A549 (cell line): ENCODE measurements around the gene STT3B. TPM values are rescaled to one million over a fixed set of nuclear protein-coding genes. Genes with fewer than 3 reads are reported as not detected.

Experiments
- ATAC-seq, 2 experiments: fragments of 200-7000 bp in 1 of 2; fragments of >200 bp in 1 of 2; cut with Nextera tagmentation in 1 of 2; cut with Tn5 transposase in 1 of 2; 3 replicates each; pipeline versions ENCODE4 v1.8.0 to v1.9.1; 2018 to 2020; ENCODE audit warnings: mild to moderate bottlenecking in 1 of 2, moderate library complexity in 1 of 2
- CTCF ChIA-PET: fragments of 300-600 bp; sonication (Branson Sonifier 250); formaldehyde crosslinking; extraction: SDS; loops from one replicate; lab custom pipeline; 2021; ENCODE audit warnings: antibody characterized with exemption, inconsistent platforms; lab: Yijun Ruan, JAX
- POLR2A ChIA-PET: fragments of 350-600 bp; formaldehyde crosslinking; extraction: SDS; loops from one replicate; lab custom pipeline; 2021; ENCODE audit warnings: antibody characterized with exemption, inconsistent platforms; lab: Yijun Ruan, JAX
- DNase-seq, 2 experiments: peaks; one replicate each; pipeline versions ENCODE4 v3.0.0 to v3.0.0-alpha.2; 2011 to 2016; ENCODE audit warnings: low read depth in 1 of 2, low spot score in 1 of 2
- FAIRE-seq: peaks from 2 replicates; lab custom pipeline; 2011; peaks lifted over from hg19 to GRCh38; lab: Jason Lieb, UNC
- H3K27ac ChIP-seq, 2 experiments: fragments of >200 bp; sonication (Bioruptor Twin); formaldehyde crosslinking; 3 replicates each; pipeline ENCODE4 v1.5.1; 2016 to 2017
- H3K4me1 ChIP-seq: fragments of >200 bp; sonication (Bioruptor Twin); formaldehyde crosslinking; 3 replicates; pipeline ENCODE4 v1.6.1; 2016
- H3K4me2 ChIP-seq: fragments of >200 bp; sonication (Bioruptor Twin); formaldehyde crosslinking; 3 replicates; pipeline ENCODE4 v1.6.1; 2016
- H3K4me3 ChIP-seq: fragments of >200 bp; sonication (Bioruptor Twin); formaldehyde crosslinking; 3 replicates; pipeline ENCODE4 v1.5.1; 2016
- H3K9me3 ChIP-seq: fragments of >200 bp; sonication (Bioruptor Twin); formaldehyde crosslinking; 3 replicates; pipeline ENCODE4 v1.6.1; 2016
- BHLHE40 ChIP-seq: IDR thresholded peaks from 2 replicates; pipeline ENCODE4 v1.6.1; 2012; ENCODE audit warnings: low read depth, low read length, inconsistent platforms
- CHD2 ChIP-seq: fragments of 150-350 bp; IDR thresholded peaks from 2 replicates; pipeline ENCODE4 v1.6.1; 2014; ENCODE audit warnings: low read length; ENCODE audit not compliant: partially characterized antibody
- CHD4 ChIP-seq: fragments of 200-600 bp; sonication (generic); IDR thresholded peaks from 2 replicates; pipeline ENCODE4 v1.6.1; 2016; ENCODE audit warnings: antibody characterized with exemption, mild to moderate bottlenecking, borderline replicate concordance
- EHMT2 ChIP-seq: fragments of 200-600 bp; sonication (generic); IDR thresholded peaks from 2 replicates; pipeline ENCODE4 v1.6.1; 2016; ENCODE audit warnings: antibody characterized with exemption, low read depth, mild to moderate bottlenecking, moderate library complexity
- ESRRA ChIP-seq: fragments of 150-350 bp; IDR thresholded peaks from 2 replicates; pipeline ENCODE4 v1.6.1; 2014; ENCODE audit warnings: mild to moderate bottlenecking, low read length, borderline replicate concordance
- FOSL2 ChIP-seq, 2 experiments: fragments of 450-650 bp in 1 of 2; fragments of >200 bp in 1 of 2; sonication (Bioruptor Twin) in 1 of 2; formaldehyde crosslinking; IDR thresholded peaks; 2 replicates each; pipeline versions ENCODE4 v1.5.0 to v1.6.1; 2016 to 2020; ENCODE audit warnings: mild to moderate bottlenecking in 1 of 2, moderate library complexity in 1 of 2
- GATA3 ChIP-seq: IDR thresholded peaks from 2 replicates; pipeline ENCODE4 v1.6.1; 2012; ENCODE audit warnings: borderline replicate concordance
- HDAC2 ChIP-seq: fragments of 200-600 bp; sonication (generic); IDR thresholded peaks from 2 replicates; pipeline ENCODE4 v1.6.1; 2016
- HOXA7 ChIP-seq: fragments of 250-450 bp; sonication (Bioruptor Pico); IDR thresholded peaks from 2 replicates; pipeline ENCODE4 v1.5.0; 2020; ENCODE audit warnings: mild to moderate bottlenecking, moderate library complexity
- HOXB13 ChIP-seq: fragments of 250-450 bp; sonication (Bioruptor Pico); IDR thresholded peaks from 2 replicates; pipeline ENCODE4 v1.5.0; 2020; ENCODE audit warnings: low read depth, mild to moderate bottlenecking, moderate library complexity
- HOXB5 ChIP-seq: fragments of 250-450 bp; sonication (Bioruptor Pico); IDR thresholded peaks from 2 replicates; pipeline ENCODE4 v1.5.0; 2020; ENCODE audit warnings: mild to moderate bottlenecking, moderate library complexity
- JUN ChIP-seq, 2 experiments: fragments of >200 bp; sonication (Bioruptor Twin); formaldehyde crosslinking; IDR thresholded peaks; 2 replicates in 1 of 2; 3 replicates in 1 of 2; pipeline ENCODE4 v1.6.1; 2016 to 2017
- JUNB ChIP-seq: fragments of >200 bp; sonication (Bioruptor Twin); formaldehyde crosslinking; IDR thresholded peaks from 2 replicates; pipeline ENCODE4 v1.6.1; 2016
- KDM1A ChIP-seq: fragments of 200-600 bp; sonication (generic); IDR thresholded peaks from 2 replicates; pipeline ENCODE4 v1.6.1; 2016; ENCODE audit warnings: low read depth, mild to moderate bottlenecking
- KDM5A ChIP-seq: fragments of 200-600 bp; sonication (generic); IDR thresholded peaks from 2 replicates; pipeline ENCODE4 v1.6.1; 2016; ENCODE audit warnings: antibody characterized with exemption, mild to moderate bottlenecking
- MAX ChIP-seq: IDR thresholded peaks from 2 replicates; pipeline ENCODE4 v1.6.1; 2012
- MYC ChIP-seq: IDR thresholded peaks from 2 replicates; pipeline ENCODE4 v1.6.1; 2012; ENCODE audit warnings: mild to moderate bottlenecking, inconsistent platforms, low read length, improper control_type of control experiment, borderline replicate concordance
- NFE2L2 ChIP-seq: fragments of 150-350 bp; conservative IDR thresholded peaks from 2 replicates; pipeline ENCODE4 v1.6.1; 2014; ENCODE audit warnings: low read length
- PHF8 ChIP-seq: fragments of 200-600 bp; sonication (generic); IDR thresholded peaks from 2 replicates; pipeline ENCODE4 v1.6.1; 2016; ENCODE audit warnings: low read depth, mild to moderate bottlenecking, antibody characterized with exemption, moderate library complexity, borderline replicate concordance
- RARB ChIP-seq: fragments of 250-450 bp; sonication (Bioruptor Pico); IDR thresholded peaks from 2 replicates; pipeline ENCODE4 v1.8.0; 2021; ENCODE audit warnings: mild to moderate bottlenecking, moderate library complexity
- RCOR1 ChIP-seq: fragments of 150-350 bp; IDR thresholded peaks from 2 replicates; pipeline ENCODE4 v1.6.1; 2014; ENCODE audit warnings: antibody characterized with exemption, low read length, low read depth
- REST ChIP-seq: fragments of 200-600 bp; sonication (generic); IDR thresholded peaks from 2 replicates; pipeline ENCODE4 v1.6.1; 2016; ENCODE audit warnings: antibody characterized with exemption, mild to moderate bottlenecking, moderate library complexity
- RFX5 ChIP-seq: fragments of 450-650 bp; IDR thresholded peaks from 2 replicates; pipeline ENCODE4 v1.7.1; 2014; ENCODE audit warnings: antibody characterized with exemption, mild to moderate bottlenecking, moderate library complexity
- SMC3 ChIP-seq: fragments of >200 bp; sonication (Bioruptor Twin); formaldehyde crosslinking; IDR thresholded peaks from 3 replicates; pipeline ENCODE4 v1.6.1; 2018; ENCODE audit warnings: inconsistent platforms
- SREBF2 ChIP-seq: fragments of 450-650 bp; IDR thresholded peaks from 2 replicates; pipeline ENCODE4 v1.6.1; 2014; ENCODE audit warnings: mild to moderate bottlenecking, moderate library complexity
- ZFP36 ChIP-seq: fragments of 450-650 bp; IDR thresholded peaks from 2 replicates; pipeline ENCODE4 v1.6.1; 2014; ENCODE audit warnings: borderline replicate concordance; ENCODE audit not compliant: partially characterized antibody
- WGBS: methylation state at CpG from one replicate; pipeline ENCODE4 v1.1.6; 2017; ENCODE audit errors: missing lambda C conversion rate; 5-methylcytosine and 5-hydroxymethylcytosine counted together
- polyA plus RNA-seq, 4 experiments: library from polyadenylated mRNA; depleted of rRNA in 3 of 4; stranded (reverse); fragments of >200 nt; fragmentation: RNase III in 1 of 4; extraction: RNeasy Plus Mini Kit Qiagen cat#74134 plus additional on column Dnase treatment in 1 of 4; gene quantifications; 2 replicates in 3 of 4; 3 replicates in 1 of 4; pipeline ENCODE4 v1.2.3, GENCODE V29; 2011 to 2017
- TF ChIP-seq, protein P1 (sequence below): fragments of >200 bp; sonication (Bioruptor Twin); formaldehyde crosslinking; IDR thresholded peaks from 2 replicates; pipeline ENCODE4 v1.6.1; 2016
- TF ChIP-seq, protein P2 (sequence below): IDR thresholded peaks from 2 replicates; pipeline ENCODE4 v1.6.1; 2012; ENCODE audit warnings: low read depth, borderline replicate concordance

STT3B gene
- polyA plus RNA-seq, 2 of the 4 experiments (the other 2 are of a cell fraction): 92.1 to 171 TPM

DNA sequence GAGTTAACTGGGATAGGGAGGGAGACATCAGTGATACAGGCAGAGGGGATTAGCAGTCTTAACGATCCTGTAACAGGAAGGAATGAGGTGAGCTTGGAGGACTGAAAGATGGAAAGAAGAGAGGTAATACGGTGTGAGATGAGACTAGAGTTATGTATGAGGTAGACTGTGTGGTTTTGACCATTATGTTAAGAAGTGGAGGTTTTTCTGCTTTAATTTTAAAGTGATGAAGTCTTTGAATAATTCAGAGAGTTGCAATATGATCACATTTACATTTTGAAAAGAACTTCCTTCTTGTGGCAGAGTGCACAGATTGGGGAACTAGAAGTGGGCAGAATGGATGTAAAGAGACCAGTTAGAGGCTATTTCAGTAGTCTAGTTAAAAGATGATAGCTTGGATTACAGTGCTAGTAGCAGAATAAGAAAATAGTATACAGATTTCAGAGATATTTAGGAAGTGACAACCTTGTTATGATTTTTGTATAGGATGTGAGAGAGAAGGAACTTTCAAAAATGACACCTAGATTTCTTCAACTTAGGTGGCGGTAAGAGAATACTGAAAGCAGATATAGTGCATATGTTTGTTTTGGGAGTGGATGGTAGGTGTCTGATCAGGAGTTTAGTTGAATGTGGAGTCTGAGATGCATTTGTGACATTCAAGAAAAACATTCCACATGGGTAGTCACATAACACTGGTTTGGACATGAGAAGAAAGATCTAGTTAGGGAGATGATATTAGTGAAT is 40.5 kb downstream of the STT3B start:
- no peak for TF ChIP-seq HOXB5 (CRISPR knock-in tag)
- no peak for TF ChIP-seq GATA3
- TF ChIP-seq JUN (IDR thresholded peaks at IDR 0.05): no peak
- no peak for TF ChIP-seq JUNB
- TF ChIP-seq CHD4: no peak
- no peak for TF ChIP-seq HOXB13 (CRISPR knock-in tag)
- no peak overlapping the region for H3K4me3 ChIP-seq
- no peak overlapping the region for H3K4me2 ChIP-seq
- H3K27ac ChIP-seq: no peak overlapping the region
- no peak for FAIRE-seq
- no peak for DNase-seq
- ChIA-PET POLR2A (no interaction called here), CTCF (no interaction called here)
- WGBS: 85% methylated on average over 3 of the region's 3 CpGs
- no peaks in the 10 kb centered on the region for H3K9me3 ChIP-seq
- ATAC-seq: no peak
- no peaks in the 10 kb centered on the region for H3K4me1 ChIP-seq

- no peak for TF ChIP-seq RARB (CRISPR knock-in tag)
- TF ChIP-seq ZFP36: no peak
- no peak for TF ChIP-seq KDM5A
- TF ChIP-seq HDAC2: no peak
- no peak for TF ChIP-seq PHF8
- TF ChIP-seq CHD4: no peak
- no peak for TF ChIP-seq MAX
- TF ChIP-seq MYC: no peak
- TF ChIP-seq HOXA7 (CRISPR knock-in tag): no peak
- no peak for TF ChIP-seq RCOR1
- TF ChIP-seq, protein P1, sequence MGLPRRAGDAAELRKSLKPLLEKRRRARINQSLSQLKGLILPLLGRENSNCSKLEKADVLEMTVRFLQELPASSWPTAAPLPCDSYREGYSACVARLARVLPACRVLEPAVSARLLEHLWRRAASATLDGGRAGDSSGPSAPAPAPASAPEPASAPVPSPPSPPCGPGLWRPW: no peak
- TF ChIP-seq SMC3: no peak
- TF ChIP-seq CHD2: no peak
- FAIRE-seq: no peak
- CTCF ChIA-PET: interaction anchor here (0.7 kb wide), 1 partner anchor 105 kb away, joined by 3 read pairs; no protein-coding TSS in a partner anchor
Measured at GRCh38 chr3:31575448-31575847, 42.7 kb downstream of the STT3B start.

DNA sequence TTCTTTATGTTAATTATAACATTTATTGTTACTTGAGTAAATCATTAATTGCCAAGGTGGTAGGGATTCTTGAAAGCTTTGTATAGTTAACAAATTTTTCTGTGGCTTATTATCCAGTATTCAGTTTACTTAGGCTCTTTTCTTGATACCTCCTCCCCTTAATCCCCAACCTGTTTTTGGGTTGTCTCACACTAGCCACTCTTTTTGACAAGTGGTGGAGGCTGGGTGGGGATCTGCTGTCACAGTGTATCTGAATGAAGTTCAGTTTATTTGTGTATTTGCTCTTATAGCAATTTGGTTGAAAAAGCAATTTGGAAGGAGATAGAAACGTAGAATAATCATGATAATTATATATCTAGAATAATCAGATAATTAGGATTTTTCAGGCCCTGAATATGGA is 43.8 kb downstream of the STT3B start:
- Histone ChIP-seq H3K4me1 (no peaks in the 10 kb centered on the region), H3K9me3 (no peaks in the 10 kb centered on the region), H3K27ac (no peak overlapping the region), H3K4me2 (no peak overlapping the region), H3K4me3 (no peak overlapping the region)
- FAIRE-seq (no peak), DNase-seq (no peak), ATAC-seq (no peak)
- 69% methylated on average over 1 of the region's 1 CpG for WGBS
- POLR2A ChIA-PET: no interaction called here
- CTCF ChIA-PET: no interaction called here
- TF ChIP-seq, protein P2, sequence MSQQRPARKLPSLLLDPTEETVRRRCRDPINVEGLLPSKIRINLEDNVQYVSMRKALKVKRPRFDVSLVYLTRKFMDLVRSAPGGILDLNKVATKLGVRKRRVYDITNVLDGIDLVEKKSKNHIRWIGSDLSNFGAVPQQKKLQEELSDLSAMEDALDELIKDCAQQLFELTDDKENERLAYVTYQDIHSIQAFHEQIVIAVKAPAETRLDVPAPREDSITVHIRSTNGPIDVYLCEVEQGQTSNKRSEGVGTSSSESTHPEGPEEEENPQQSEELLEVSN: no peak
- TF ChIP-seq NFE2L2: no peak
- no peak for TF ChIP-seq SREBF2
- no peak for TF ChIP-seq CHD2
- TF ChIP-seq ESRRA: no peak
- no peak for TF ChIP-seq KDM1A
- TF ChIP-seq EHMT2: no peak
- no peak for TF ChIP-seq REST
- no peak for TF ChIP-seq HOXB5 (CRISPR knock-in tag)
- TF ChIP-seq FOSL2 (IDR thresholded peaks at IDR 0.05): no peak
- no peak for TF ChIP-seq FOSL2 (CRISPR knock-in tag; IDR thresholded peaks at IDR 0.05)
- TF ChIP-seq BHLHE40: no peak
- no peak for TF ChIP-seq RFX5

More at GRCh38 chr3:31575448-31575847, 42.7 kb downstream of the STT3B start:
- Histone ChIP-seq H3K4me1 (no peaks in the 10 kb centered on the region), H3K4me2 (no peak overlapping the region), H3K27ac (no peak overlapping the region), H3K9me3 (no peaks in the 10 kb centered on the region), H3K4me3 (no peak overlapping the region)
- ATAC-seq (no peak), DNase-seq (no peak)
- WGBS: 86% methylated on average over 2 of the region's 2 CpGs
- POLR2A ChIA-PET: interaction anchor here (1.3 kb wide), 1 partner anchor 43 kb away, joined by 3 read pairs; the partner anchor contains the start of gene STT3B
